OCI-LY7 (cell line): ENCODE measurements around the gene CDKL5. TPM values are rescaled to one million over a fixed set of nuclear protein-coding genes. Genes with fewer than 3 reads are reported as not detected.

Experiments
- BruUV-seq: library from RNA; stranded (reverse); fragments of 400-500 nt; replicated peaks from 2 replicates; lab custom pipeline; 2021; lab: Mats Ljungman, UMichigan
- CTCF ChIA-PET: fragments of 300-600 bp; sonication (Branson Sonifier 250); formaldehyde crosslinking; loops from one replicate; lab custom pipeline; 2022; ENCODE audit warnings: antibody characterized with exemption; ENCODE audit not compliant: unreplicated experiment; lab: Charles Lee
- POLR2A ChIA-PET: fragments of 300-600 bp; sonication (Branson Sonifier 250); formaldehyde crosslinking; loops from one replicate; lab custom pipeline; 2022; ENCODE audit warnings: antibody characterized with exemption; lab: Charles Lee
- DNase-seq: peaks from one replicate; pipeline ENCODE4 v3.0.0-alpha.2; 2015; ENCODE audit warnings: low spot score
- H2AFZ ChIP-seq: fragments of 200-600 bp; sonication (generic), shearing (Covaris generic); 2 replicates; pipeline ENCODE4 v1.6.1; 2014; ENCODE audit warnings: mild to moderate bottlenecking, antibody characterized with exemption, low read length, moderate library complexity
- H3K27ac ChIP-seq: fragments of 200-600 bp; sonication (generic); 2 replicates; pipeline ENCODE4 v1.5.1; 2014; ENCODE audit warnings: mixed run types, low read depth, mild to moderate bottlenecking, moderate library complexity, low read length, inconsistent platforms; ENCODE audit not compliant: poor library complexity, severe bottlenecking
- H3K36me3 ChIP-seq: fragments of 200-600 bp; sonication (generic); 2 replicates; pipeline ENCODE4 v1.6.1; 2014; ENCODE audit warnings: mild to moderate bottlenecking, antibody characterized with exemption, low read length, moderate library complexity, mixed read lengths; ENCODE audit not compliant: insufficient read depth
- H3K4me1 ChIP-seq: fragments of 200-600 bp; sonication (generic); 2 replicates; pipeline ENCODE4 v1.5.1; 2014; ENCODE audit warnings: mild to moderate bottlenecking, low read length; ENCODE audit not compliant: insufficient read depth, poor library complexity, severe bottlenecking
- H3K4me2 ChIP-seq: fragments of 200-600 bp; sonication (generic); 2 replicates; pipeline ENCODE4 v1.6.1; 2014; ENCODE audit warnings: mild to moderate bottlenecking, low read length
- H3K4me3 ChIP-seq: fragments of 200-600 bp; sonication (generic); 2 replicates; pipeline ENCODE4 v1.5.1; 2014; ENCODE audit warnings: mild to moderate bottlenecking, low read depth, low read length; ENCODE audit not compliant: poor library complexity, severe bottlenecking
- H3K79me2 ChIP-seq: fragments of 200-600 bp; sonication (generic); 2 replicates; pipeline ENCODE4 v1.6.1; 2016; ENCODE audit warnings: low read depth, mild to moderate bottlenecking, low read length, moderate library complexity, mixed read lengths; ENCODE audit not compliant: insufficient read depth
- H3K9me2 ChIP-seq: fragments of 200-600 bp; sonication (generic); 2 replicates; pipeline ENCODE4 v1.6.1; 2016; ENCODE audit warnings: mild to moderate bottlenecking, low read length, mixed read lengths; ENCODE audit not compliant: insufficient read depth
- H3K9me3 ChIP-seq: fragments of 200-600 bp; sonication (generic); 2 replicates; pipeline ENCODE4 v1.6.1; 2014; ENCODE audit warnings: mild to moderate bottlenecking, mixed run types, low read length, mixed read lengths
- H4K20me1 ChIP-seq: fragments of 200-600 bp; sonication (generic); 2 replicates; pipeline ENCODE4 v1.6.1; 2014; ENCODE audit warnings: mild to moderate bottlenecking, antibody characterized with exemption, low read length, moderate library complexity, mixed read lengths; ENCODE audit not compliant: insufficient read depth
- EZH2phosphoT487 ChIP-seq: fragments of 200-600 bp; sonication (generic); IDR thresholded peaks from 2 replicates; pipeline ENCODE4 v1.6.1; 2018; ENCODE audit warnings: low read depth, borderline replicate concordance, mild to moderate bottlenecking, mixed run types, antibody characterized with exemption, low read length, moderate library complexity, mixed read lengths
- intact Hi-C: fragments of 100-400 bp; cut with micrococcal nuclease; formaldehyde crosslinking; loops from one replicate; pipeline ENCODE4 v1.10.0; 2022; ENCODE audit not compliant: unreplicated experiment
- total RNA-seq, 2 experiments: library from RNA; depleted of rRNA in 1 of 2; stranded (reverse); fragments of >200 nt in 1 of 2; shearing (Covaris generic) in 1 of 2; gene quantifications; 2 replicates each; pipeline ENCODE4 v1.2.3, GENCODE V29; 2014 to 2022
- TF ChIP-seq, protein P1 (sequence below): fragments of 200-600 bp; sonication (generic); conservative IDR thresholded peaks from 2 replicates; pipeline ENCODE4 v1.5.1; 2014; ENCODE audit warnings: mild to moderate bottlenecking, antibody characterized with exemption, low read length, moderate library complexity, mixed read lengths

Gene CDKL5
- total RNA-seq, 2 experiments from 2014 or later: 1.3 to 2.0 TPM

DNA sequence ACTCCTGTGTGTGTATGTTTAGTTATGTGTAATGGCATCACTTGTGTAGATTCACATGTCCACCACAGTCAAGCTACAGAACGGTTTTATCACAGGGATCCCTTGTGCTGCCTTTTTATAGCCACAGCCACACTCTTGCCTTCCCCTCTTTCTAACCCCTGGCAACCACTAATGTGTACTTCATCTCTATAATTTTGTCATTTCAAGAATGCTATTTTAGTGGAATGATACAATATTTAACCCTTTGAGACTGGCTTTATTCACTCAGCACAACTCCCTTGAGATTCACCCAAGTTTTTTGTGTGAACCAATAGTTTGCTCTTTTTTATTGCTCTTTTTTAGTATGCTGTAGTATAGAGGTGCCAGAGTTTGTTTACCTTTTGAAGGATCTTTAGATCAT is 112.1 kb downstream of the CDKL5 start:
- H4K20me1 ChIP-seq: no peaks in the 10 kb centered on the region
- DNase-seq: no peak
- no peaks in the 10 kb centered on the region for H3K9me2 ChIP-seq
- no peak overlapping the region for H3K27ac ChIP-seq
- H3K4me2 ChIP-seq: no peak overlapping the region
- CTCF ChIA-PET: no interaction called here
- no peaks in the 10 kb centered on the region for H3K4me1 ChIP-seq
- H3K9me3 ChIP-seq: no peaks in the 10 kb centered on the region
- POLR2A ChIA-PET: interaction anchor here (0.6 kb wide), 1 partner anchor 248 kb away, joined by 4 read pairs; no protein-coding TSS in a partner anchor
- no TSS peak for BruUV-seq
- H3K36me3 ChIP-seq: no peaks in the 10 kb centered on the region
- no peaks in the 10 kb centered on the region for H3K79me2 ChIP-seq
- intact Hi-C loops: no loop called here
- H2AFZ ChIP-seq: no peak overlapping the region
- H3K4me3 ChIP-seq: no peak overlapping the region
- TF ChIP-seq EZH2phosphoT487: no peak
- TF ChIP-seq, protein P1, sequence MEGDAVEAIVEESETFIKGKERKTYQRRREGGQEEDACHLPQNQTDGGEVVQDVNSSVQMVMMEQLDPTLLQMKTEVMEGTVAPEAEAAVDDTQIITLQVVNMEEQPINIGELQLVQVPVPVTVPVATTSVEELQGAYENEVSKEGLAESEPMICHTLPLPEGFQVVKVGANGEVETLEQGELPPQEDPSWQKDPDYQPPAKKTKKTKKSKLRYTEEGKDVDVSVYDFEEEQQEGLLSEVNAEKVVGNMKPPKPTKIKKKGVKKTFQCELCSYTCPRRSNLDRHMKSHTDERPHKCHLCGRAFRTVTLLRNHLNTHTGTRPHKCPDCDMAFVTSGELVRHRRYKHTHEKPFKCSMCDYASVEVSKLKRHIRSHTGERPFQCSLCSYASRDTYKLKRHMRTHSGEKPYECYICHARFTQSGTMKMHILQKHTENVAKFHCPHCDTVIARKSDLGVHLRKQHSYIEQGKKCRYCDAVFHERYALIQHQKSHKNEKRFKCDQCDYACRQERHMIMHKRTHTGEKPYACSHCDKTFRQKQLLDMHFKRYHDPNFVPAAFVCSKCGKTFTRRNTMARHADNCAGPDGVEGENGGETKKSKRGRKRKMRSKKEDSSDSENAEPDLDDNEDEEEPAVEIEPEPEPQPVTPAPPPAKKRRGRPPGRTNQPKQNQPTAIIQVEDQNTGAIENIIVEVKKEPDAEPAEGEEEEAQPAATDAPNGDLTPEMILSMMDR: no peak

DNA sequence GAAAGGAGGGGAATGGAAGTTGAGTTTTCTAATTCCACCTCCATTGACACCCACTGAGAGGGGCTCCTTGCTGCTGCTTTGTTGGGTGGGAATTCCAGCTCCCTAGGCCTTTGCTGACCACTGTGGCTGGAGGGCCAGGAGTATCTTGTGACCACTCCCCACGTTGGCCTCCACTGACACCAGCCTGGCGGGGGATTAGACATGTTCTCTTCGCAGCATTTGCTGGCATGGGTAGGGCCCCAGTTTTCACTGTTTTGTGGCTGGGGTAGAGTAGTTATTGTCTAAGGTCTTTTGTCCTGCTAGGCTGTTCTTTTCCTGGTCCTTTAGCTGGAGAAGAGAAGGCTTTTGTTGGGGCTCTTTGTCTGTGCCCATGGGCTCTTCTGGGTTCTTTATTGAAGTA is 116.7 kb downstream of the CDKL5 start:
- no peaks in the 10 kb centered on the region for H3K9me3 ChIP-seq
- no peak for DNase-seq
- TF ChIP-seq, protein P1: no peak
- no peak for TF ChIP-seq EZH2phosphoT487
- no peaks in the 10 kb centered on the region for H4K20me1 ChIP-seq
- CTCF ChIA-PET: no interaction called here
- no TSS peak for BruUV-seq
- intact Hi-C loops: no loop called here
- no peak overlapping the region for H3K4me2 ChIP-seq
- H3K4me1 ChIP-seq: no peaks in the 10 kb centered on the region
- no peak overlapping the region for H3K4me3 ChIP-seq
- no peak overlapping the region for H3K27ac ChIP-seq
- H2AFZ ChIP-seq: no peak overlapping the region
- no peaks in the 10 kb centered on the region for H3K9me2 ChIP-seq
- POLR2A ChIA-PET: no interaction called here
- H3K79me2 ChIP-seq: no peaks in the 10 kb centered on the region
- H3K36me3 ChIP-seq: no peaks in the 10 kb centered on the region

DNA sequence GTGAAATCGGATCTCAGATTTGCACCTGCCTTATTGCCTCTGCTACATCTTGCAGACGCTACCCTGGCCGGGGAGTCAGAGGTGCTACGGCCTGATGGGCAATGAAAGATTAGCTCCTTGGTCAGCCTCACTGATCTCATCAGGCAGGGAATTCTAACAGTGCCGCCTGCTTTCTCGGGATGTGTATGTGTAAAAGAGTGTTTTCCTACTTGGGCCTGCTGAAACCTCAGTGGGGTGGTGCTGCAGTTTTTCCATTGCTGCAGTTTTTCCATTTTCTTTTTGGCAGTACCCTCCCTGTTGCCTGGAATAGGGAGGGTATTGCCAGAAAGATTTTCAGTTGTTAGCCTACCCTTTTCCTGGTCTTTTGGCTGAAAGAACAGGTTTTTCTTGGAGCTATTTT is 117.5 kb downstream of the CDKL5 start:
- no TSS peak for BruUV-seq
- no peak overlapping the region for H2AFZ ChIP-seq

More for the DNA sequence above, 117.5 kb downstream of the CDKL5 start:
- no peak for DNase-seq
- Histone ChIP-seq H3K36me3 (no peaks in the 10 kb centered on the region), H3K27ac (no peak overlapping the region), H3K4me1 (no peaks in the 10 kb centered on the region), H3K4me2 (no peak overlapping the region), H3K4me3 (no peak overlapping the region), H3K9me3 (no peaks in the 10 kb centered on the region), H3K9me2 (no peaks in the 10 kb centered on the region), H4K20me1 (no peaks in the 10 kb centered on the region), H3K79me2 (no peaks in the 10 kb centered on the region)
- intact Hi-C loops: no loop called here
- TF ChIP-seq EZH2phosphoT487: no peak
- TF ChIP-seq, protein P1: no peak
- ChIA-PET POLR2A (no interaction called here), CTCF (no interaction called here)
